ENCODE data around the gene OR52B2. TPM values are rescaled to one million over a fixed set of nuclear protein-coding genes. Genes with fewer than 3 reads are reported as not detected.

The OR52B2 gene
- total and polyA plus RNA-seq, 4 experiments from 2014 or later = not detected

DNA sequence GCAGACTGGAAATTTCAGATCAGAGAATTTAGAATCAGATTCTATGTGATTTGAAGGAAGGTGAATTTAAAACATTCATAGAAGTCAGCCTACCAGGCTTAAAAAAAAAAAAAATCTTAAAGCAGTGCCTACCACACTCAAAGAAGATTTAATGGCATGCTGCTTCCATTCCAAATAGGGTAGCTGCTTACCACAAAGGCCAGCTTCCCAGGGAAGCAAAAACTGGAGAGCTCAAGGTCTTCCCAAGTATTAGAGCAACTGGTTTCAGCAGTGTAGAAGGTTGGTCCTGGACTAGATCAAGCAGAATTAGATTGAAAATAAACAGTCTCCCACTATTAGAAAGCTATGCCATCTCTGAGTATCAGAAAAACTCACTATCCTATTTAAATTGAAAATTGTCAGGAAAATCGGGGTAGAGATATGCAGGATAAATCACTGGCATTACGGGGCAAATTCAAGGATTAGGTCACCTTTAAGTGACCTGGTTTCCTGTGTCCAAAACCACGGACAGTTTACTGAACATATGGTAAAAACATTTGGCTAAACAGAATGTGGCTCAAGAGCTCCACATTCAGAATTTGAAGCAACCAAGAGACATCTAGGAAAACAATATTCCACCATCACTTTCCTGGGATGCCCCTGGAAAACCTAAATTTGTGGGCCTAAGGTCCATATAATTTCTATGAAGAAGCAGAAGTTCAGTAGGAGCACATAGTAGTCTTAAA, 36.5 kb upstream of the OR52B2 start:
- no peaks in the 10 kb centered on the region for H3K27me3 ChIP-seq (ENCODE audit: insufficient read depth, low read length)
- POLR2A ChIA-PET (ENCODE audit: partially characterized antibody) = interaction anchor here (0.6 kb wide), 2 partner anchors 28 to 506 kb away, joined by 3 read pairs; partner anchors contain the start of gene FHIP1B
- intact Hi-C loops (cut with micrococcal nuclease) = no loop called here
- Mint-ChIP-seq H3K27me3 (no peaks in the 10 kb centered on the region), H3K36me3 (peaks cover 13 to 42% of the 10 kb centered on the region in 2 donors), H3K4me3 (no peak overlapping the region), H3K4me1 (peaks cover 22 to 39% (median 28%) of the 10 kb centered on the region in 4 donors), H3K27ac (peak overlapping the region in 1 of 7 donors; percentile 15), H3K9me3 (no peaks in the 10 kb centered on the region)
- H3K27ac ChIP-seq (ENCODE audit: low read depth, low read length) = no peak overlapping the region
- CTCF ChIA-PET (ENCODE audit: partially characterized antibody) = interaction anchor here (0.6 to 1.8 kb wide), 3 partner anchors 15 to 574 kb away, joined by 3 to 4 read pairs (median 3); no protein-coding TSS in a partner anchor
- no peak for DNase-seq
- peaks cover 4% of the 10 kb centered on the region for H3K36me3 ChIP-seq (ENCODE audit: insufficient read depth, low read length)
- H3K4me1 ChIP-seq (ENCODE audit: insufficient read depth, low read length) = peaks cover 18% of the 10 kb centered on the region
- no peak overlapping the region for H3K4me3 ChIP-seq (ENCODE audit: low read length in 2 of 2)
- H3K9me3 ChIP-seq (ENCODE audit: control insufficient read depth in 1 of 2, low read length in 2 of 2) = no peaks in the 10 kb centered on the region

DNA sequence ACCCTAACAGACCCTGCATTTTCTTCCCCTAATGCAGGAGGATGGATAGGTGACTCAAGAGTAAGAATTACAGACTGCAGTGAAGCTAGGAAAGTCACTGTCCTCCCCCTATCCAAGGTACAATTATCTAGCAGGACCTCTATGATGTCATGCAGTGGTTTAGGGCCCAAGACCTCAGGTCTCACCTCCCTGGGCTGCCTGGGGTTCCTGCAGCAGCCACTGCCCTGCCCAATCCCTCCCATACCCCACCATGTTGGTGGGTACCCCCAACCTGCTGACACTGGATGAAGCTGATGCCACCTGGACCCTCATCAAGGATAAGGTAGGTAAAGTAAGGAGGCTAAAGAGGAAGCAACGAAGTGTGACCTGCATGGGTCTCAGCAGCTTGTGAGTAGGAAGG, 35.2 kb upstream of the OR52B2 start, which contains the start of gene C11orf42:
TSS of gene C11orf42 (plus strand) at position 192 of the 400 bp plus-strand sequence. CDS start at position 251, 59 bp downstream.
- H3K4me3 Mint-ChIP-seq = no peak within 1 kb of the TSS
- no peak within 1 kb of the TSS for H3K27ac ChIP-seq (ENCODE audit: low read depth, low read length)
- H3K9me3 ChIP-seq (ENCODE audit: control insufficient read depth in 1 of 2, low read length in 2 of 2) = no peaks in the 10 kb centered on the region
- peaks cover 22 to 48% (median 32%) of the 10 kb centered on the region in 4 donors for H3K4me1 Mint-ChIP-seq
- H3K27me3 ChIP-seq (ENCODE audit: insufficient read depth, low read length) = no peaks in the 10 kb centered on the region
- CTCF ChIA-PET (ENCODE audit: partially characterized antibody) = no interaction called here
- peak within 1 kb of the TSS in 5 of 7 donors; percentile 4 to 64 (median 13) for H3K27ac Mint-ChIP-seq
- no peak within 1 kb of the TSS for H3K4me3 ChIP-seq (ENCODE audit: low read length in 2 of 2)
- POLR2A ChIA-PET (ENCODE audit: partially characterized antibody) = no interaction called here
- H3K9me3 Mint-ChIP-seq = no peaks in the 10 kb centered on the region
- intact Hi-C loops (cut with micrococcal nuclease) = no loop called here
- DNase-seq = no peak
- no peaks in the 10 kb centered on the region for H3K36me3 ChIP-seq (ENCODE audit: insufficient read depth, low read length)
- H3K36me3 Mint-ChIP-seq = peaks cover 13 to 35% of the 10 kb centered on the region in 2 donors
- peaks cover 18% of the 10 kb centered on the region for H3K4me1 ChIP-seq (ENCODE audit: insufficient read depth, low read length)
- H3K27me3 Mint-ChIP-seq = no peaks in the 10 kb centered on the region

DNA sequence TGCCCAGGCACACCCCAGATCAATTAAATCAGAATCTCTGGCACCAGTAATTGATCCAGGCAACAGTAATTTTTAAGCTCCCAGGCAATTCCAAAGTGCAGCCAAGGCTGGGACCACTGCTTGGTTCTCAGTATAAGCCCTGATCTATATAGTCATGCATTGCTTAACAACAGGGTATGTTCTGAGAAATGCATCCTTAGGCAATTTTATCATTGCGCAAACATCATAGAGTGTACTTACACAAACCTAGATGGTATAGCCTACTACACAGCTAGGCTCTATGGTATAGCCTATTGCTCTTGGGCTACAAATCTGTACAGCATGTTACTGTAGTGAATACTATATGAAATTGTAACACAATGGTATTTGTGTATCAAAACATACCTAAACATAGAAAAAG, 34.6 kb upstream of the OR52B2 start:
- CTCF ChIA-PET (ENCODE audit: partially characterized antibody) = interaction anchor here (1.5 kb wide), 1 partner anchor 158 kb away, joined by 5 read pairs; no protein-coding TSS in a partner anchor
- intact Hi-C loops (cut with micrococcal nuclease) = no loop called here
- H3K36me3 Mint-ChIP-seq = peaks cover 13 to 30% of the 10 kb centered on the region in 2 donors

DNA sequence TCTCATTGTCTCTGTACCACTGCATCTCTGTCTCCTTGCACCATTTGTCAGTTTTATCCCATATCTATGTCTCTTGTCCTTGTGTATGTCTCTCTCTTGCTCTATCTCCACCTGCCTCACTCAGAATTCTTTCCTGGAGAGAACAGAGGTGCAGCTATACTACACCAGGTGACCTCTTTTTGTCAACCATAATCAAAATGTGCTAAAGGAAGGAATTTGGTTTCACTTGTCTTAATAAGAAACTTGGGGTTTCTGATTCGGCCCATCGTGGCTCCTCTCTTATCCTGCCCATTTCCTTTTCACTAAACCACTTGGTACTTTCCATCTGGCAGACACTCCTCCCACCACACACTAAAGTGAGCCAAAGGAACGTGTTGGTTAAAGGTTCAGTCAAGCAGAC, 33.2 kb upstream of the OR52B2 start:
- ChIA-PET CTCF (ENCODE audit: partially characterized antibody) (interaction anchor here (1.5 kb wide), 1 partner anchor 159 kb away, joined by 5 read pairs; no protein-coding TSS in a partner anchor), POLR2A (ENCODE audit: partially characterized antibody) (no interaction called here)
- H3K9me3 Mint-ChIP-seq = no peaks in the 10 kb centered on the region
- H3K9me3 ChIP-seq (ENCODE audit: control insufficient read depth in 1 of 2, low read length in 2 of 2) = no peaks in the 10 kb centered on the region
- no peaks in the 10 kb centered on the region for H3K27me3 Mint-ChIP-seq
- H3K27ac ChIP-seq (ENCODE audit: low read depth, low read length) = no peak overlapping the region
- H3K4me3 Mint-ChIP-seq = peak overlapping the region in 6 of 8 donors; percentile 2 to 58 (median 43)
- H3K4me1 ChIP-seq (ENCODE audit: insufficient read depth, low read length) = peaks cover 18% of the 10 kb centered on the region
- intact Hi-C loops (cut with micrococcal nuclease) = no loop called here
- peaks cover 22 to 44% (median 32%) of the 10 kb centered on the region in 4 donors for H3K4me1 Mint-ChIP-seq
- H3K4me3 ChIP-seq (ENCODE audit: low read length in 2 of 2) = no peak overlapping the region
- peaks cover 5 to 23% of the 10 kb centered on the region in 2 donors for H3K36me3 Mint-ChIP-seq
- peak overlapping the region; percentile 1 to 83 (median 51) for H3K27ac Mint-ChIP-seq
- DNase-seq = peak in 4 of 5 donors; percentile 6 to 47 (median 32)
- no peaks in the 10 kb centered on the region for H3K27me3 ChIP-seq (ENCODE audit: insufficient read depth, low read length)
- H3K36me3 ChIP-seq (ENCODE audit: insufficient read depth, low read length) = no peaks in the 10 kb centered on the region

More for the DNA sequence above, 34.6 kb upstream of the OR52B2 start:
- Histone ChIP-seq H3K27ac (ENCODE audit: low read depth, low read length) (no peak overlapping the region), H3K4me3 (ENCODE audit: low read length in 2 of 2) (no peak overlapping the region), H3K36me3 (ENCODE audit: insufficient read depth, low read length) (no peaks in the 10 kb centered on the region), H3K9me3 (ENCODE audit: control insufficient read depth in 1 of 2, low read length in 2 of 2) (no peaks in the 10 kb centered on the region), H3K4me1 (ENCODE audit: insufficient read depth, low read length) (peaks cover 18% of the 10 kb centered on the region), H3K27me3 (ENCODE audit: insufficient read depth, low read length) (no peaks in the 10 kb centered on the region)
- POLR2A ChIA-PET (ENCODE audit: partially characterized antibody) = interaction anchor here (0.6 kb wide), 1 partner anchor 198 kb away, joined by 3 read pairs; no protein-coding TSS in a partner anchor
- peak overlapping the region in 2 of 7 donors; percentile 4 to 13 for H3K27ac Mint-ChIP-seq
- no peaks in the 10 kb centered on the region for H3K27me3 Mint-ChIP-seq
- no peak overlapping the region for H3K4me3 Mint-ChIP-seq
- peaks cover 22 to 48% (median 32%) of the 10 kb centered on the region in 4 donors for H3K4me1 Mint-ChIP-seq
- no peaks in the 10 kb centered on the region for H3K9me3 Mint-ChIP-seq
- DNase-seq = no peak

DNA sequence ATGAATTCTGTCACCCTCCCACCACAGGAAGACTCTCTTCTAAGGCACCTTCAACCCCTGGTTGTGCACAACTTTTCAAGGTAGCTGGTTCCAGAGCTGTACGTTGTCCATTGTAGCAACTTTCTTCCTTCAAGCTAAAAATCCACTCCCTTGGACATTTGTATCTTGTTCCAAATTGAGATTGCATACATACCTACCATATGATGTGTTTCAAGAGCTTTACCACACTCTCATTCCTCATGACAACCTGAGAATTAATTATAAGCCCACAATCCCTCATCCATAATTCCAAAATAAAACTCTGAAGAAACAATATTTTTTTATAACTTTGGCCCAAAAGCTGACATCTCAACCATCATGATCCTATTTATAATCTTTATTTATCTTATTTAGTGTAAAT, 31.9 kb upstream of the OR52B2 start:
- H3K27ac ChIP-seq (ENCODE audit: low read depth, low read length) = no peak overlapping the region
- H3K4me3 Mint-ChIP-seq = no peak overlapping the region
- DNase-seq = no peak
- H3K27me3 Mint-ChIP-seq = no peaks in the 10 kb centered on the region
- peak overlapping the region in 1 of 7 donors; percentile 0 for H3K27ac Mint-ChIP-seq
- H3K36me3 Mint-ChIP-seq = peaks cover 5 to 16% of the 10 kb centered on the region in 2 donors
- POLR2A ChIA-PET (ENCODE audit: partially characterized antibody) = no interaction called here
- H3K4me1 Mint-ChIP-seq = peaks cover 22 to 44% (median 32%) of the 10 kb centered on the region in 4 donors
- intact Hi-C loops (cut with micrococcal nuclease) = no loop called here
- no peaks in the 10 kb centered on the region for H3K36me3 ChIP-seq (ENCODE audit: insufficient read depth, low read length)
- no peaks in the 10 kb centered on the region for H3K9me3 Mint-ChIP-seq
- no peak overlapping the region for H3K4me3 ChIP-seq (ENCODE audit: low read length in 2 of 2)
- H3K4me1 ChIP-seq (ENCODE audit: insufficient read depth, low read length) = peaks cover 18% of the 10 kb centered on the region
- no peaks in the 10 kb centered on the region for H3K27me3 ChIP-seq (ENCODE audit: insufficient read depth, low read length)
- no peaks in the 10 kb centered on the region for H3K9me3 ChIP-seq (ENCODE audit: control insufficient read depth in 1 of 2, low read length in 2 of 2)
- CTCF ChIA-PET (ENCODE audit: partially characterized antibody) = no interaction called here

DNA sequence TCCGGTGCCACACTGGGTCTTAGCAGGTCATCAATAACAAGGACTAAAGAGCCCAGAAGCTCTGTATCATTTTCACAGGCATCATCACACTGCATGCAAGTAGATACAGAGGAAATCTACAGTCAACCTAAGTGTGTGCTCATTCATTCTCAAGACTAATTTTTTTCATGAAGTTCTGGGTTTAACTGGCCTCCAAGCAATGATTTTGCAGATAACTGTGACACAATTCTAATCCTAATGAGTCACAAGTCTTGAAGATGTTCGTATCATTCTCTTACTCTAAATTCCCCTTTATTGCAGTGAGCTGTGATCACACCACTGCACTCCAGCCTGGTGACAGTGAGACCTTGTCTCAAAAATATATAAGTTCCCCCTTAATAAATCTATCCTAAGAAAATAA, 31.4 kb upstream of the OR52B2 start:
- Histone ChIP-seq H3K27ac (ENCODE audit: low read depth, low read length) (no peak overlapping the region), H3K27me3 (ENCODE audit: insufficient read depth, low read length) (no peaks in the 10 kb centered on the region), H3K36me3 (ENCODE audit: insufficient read depth, low read length) (no peaks in the 10 kb centered on the region), H3K4me1 (ENCODE audit: insufficient read depth, low read length) (peaks cover 18% of the 10 kb centered on the region), H3K9me3 (ENCODE audit: control insufficient read depth in 1 of 2, low read length in 2 of 2) (no peaks in the 10 kb centered on the region), H3K4me3 (ENCODE audit: low read length in 2 of 2) (no peak overlapping the region)
- Mint-ChIP-seq H3K4me1 (peaks cover 22 to 46% (median 33%) of the 10 kb centered on the region in 4 donors), H3K27me3 (no peaks in the 10 kb centered on the region), H3K4me3 (no peak overlapping the region), H3K9me3 (no peaks in the 10 kb centered on the region), H3K27ac (no peak overlapping the region), H3K36me3 (peaks cover 2 to 10% of the 10 kb centered on the region in 2 donors)
- no peak for DNase-seq
- POLR2A ChIA-PET (ENCODE audit: partially characterized antibody) = no interaction called here
- CTCF ChIA-PET (ENCODE audit: partially characterized antibody) = no interaction called here
- intact Hi-C loops (cut with micrococcal nuclease) = no loop called here

DNA sequence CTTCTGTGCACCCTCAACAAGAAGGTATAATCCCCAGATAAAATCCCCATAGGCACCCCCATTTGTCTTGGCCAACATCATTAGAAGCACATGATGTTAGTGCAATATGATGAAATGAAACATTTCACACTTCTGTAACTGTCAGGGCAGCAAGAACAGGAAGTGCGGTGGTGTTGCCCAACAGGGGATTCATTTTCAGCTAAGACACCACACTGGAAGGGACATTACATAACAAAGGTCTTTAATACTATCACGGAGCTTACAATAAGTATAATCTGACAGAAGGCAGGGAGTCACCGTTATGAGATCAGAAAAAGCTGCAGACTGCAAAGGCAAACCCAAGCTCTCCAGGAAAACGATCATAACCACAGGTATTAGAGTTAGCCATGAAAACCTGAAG, 30.8 kb upstream of the OR52B2 start:
- Mint-ChIP-seq H3K27ac (peak overlapping the region in 3 of 7 donors; percentile 1 to 43 (median 23)), H3K4me3 (no peak overlapping the region), H3K9me3 (no peaks in the 10 kb centered on the region), H3K36me3 (peaks cover 0 to 9% of the 10 kb centered on the region in 2 donors), H3K4me1 (peaks cover 22 to 49% (median 35%) of the 10 kb centered on the region in 4 donors), H3K27me3 (no peaks in the 10 kb centered on the region)
- POLR2A ChIA-PET (ENCODE audit: partially characterized antibody) = no interaction called here
- no peak overlapping the region for H3K27ac ChIP-seq (ENCODE audit: low read depth, low read length)
- intact Hi-C loops (cut with micrococcal nuclease) = no loop called here
- H3K27me3 ChIP-seq (ENCODE audit: insufficient read depth, low read length) = no peaks in the 10 kb centered on the region
- peaks cover 18% of the 10 kb centered on the region for H3K4me1 ChIP-seq (ENCODE audit: insufficient read depth, low read length)
- H3K9me3 ChIP-seq (ENCODE audit: control insufficient read depth in 1 of 2, low read length in 2 of 2) = no peaks in the 10 kb centered on the region
- no peak overlapping the region for H3K4me3 ChIP-seq (ENCODE audit: low read length in 2 of 2)
- H3K36me3 ChIP-seq (ENCODE audit: insufficient read depth, low read length) = no peaks in the 10 kb centered on the region
- CTCF ChIA-PET (ENCODE audit: partially characterized antibody) = no interaction called here
- no peak for DNase-seq
